A549 (cell line): Measurements from ENCODE around the gene ATG101. TPM values are rescaled to one million over a fixed set of nuclear protein-coding genes. Genes with fewer than 3 reads are reported as not detected.

Source experiments
- ATAC-seq, 2 experiments: fragments of 200-7000 bp in 1 of 2; fragments of >200 bp in 1 of 2; cut with Nextera tagmentation in 1 of 2; cut with Tn5 transposase in 1 of 2; 3 replicates each; pipeline versions ENCODE4 v1.8.0 to v1.9.1; 2018 to 2020; ENCODE audit warnings: mild to moderate bottlenecking in 1 of 2, moderate library complexity in 1 of 2
- CTCF ChIA-PET: fragments of 300-600 bp; sonication (Branson Sonifier 250); formaldehyde crosslinking; extraction: SDS; loops from one replicate; lab custom pipeline; 2021; ENCODE audit warnings: antibody characterized with exemption, inconsistent platforms; lab: Yijun Ruan, JAX
- POLR2A ChIA-PET: fragments of 350-600 bp; formaldehyde crosslinking; extraction: SDS; loops from one replicate; lab custom pipeline; 2021; ENCODE audit warnings: antibody characterized with exemption, inconsistent platforms; lab: Yijun Ruan, JAX
- DNase-seq, 2 experiments: peaks; one replicate each; pipeline versions ENCODE4 v3.0.0 to v3.0.0-alpha.2; 2011 to 2016; ENCODE audit warnings: low read depth in 1 of 2, low spot score in 1 of 2
- FAIRE-seq: peaks from 2 replicates; lab custom pipeline; 2011; peaks lifted over from hg19 to GRCh38; lab: Jason Lieb, UNC
- H3K27ac ChIP-seq, 2 experiments: fragments of >200 bp; sonication (Bioruptor Twin); formaldehyde crosslinking; 3 replicates each; pipeline ENCODE4 v1.5.1; 2016 to 2017
- H3K4me1 ChIP-seq: fragments of >200 bp; sonication (Bioruptor Twin); formaldehyde crosslinking; 3 replicates; pipeline ENCODE4 v1.6.1; 2016
- H3K4me2 ChIP-seq: fragments of >200 bp; sonication (Bioruptor Twin); formaldehyde crosslinking; 3 replicates; pipeline ENCODE4 v1.6.1; 2016
- H3K4me3 ChIP-seq: fragments of >200 bp; sonication (Bioruptor Twin); formaldehyde crosslinking; 3 replicates; pipeline ENCODE4 v1.5.1; 2016
- H3K9me3 ChIP-seq: fragments of >200 bp; sonication (Bioruptor Twin); formaldehyde crosslinking; 3 replicates; pipeline ENCODE4 v1.6.1; 2016
- ATOH8 ChIP-seq: fragments of 250-450 bp; sonication (Bioruptor Pico); IDR thresholded peaks from 2 replicates; pipeline ENCODE4 v1.5.0; 2020; ENCODE audit warnings: low read depth, mild to moderate bottlenecking, moderate library complexity
- BHLHE40 ChIP-seq: IDR thresholded peaks from 2 replicates; pipeline ENCODE4 v1.6.1; 2012; ENCODE audit warnings: low read depth, low read length, inconsistent platforms
- CHD4 ChIP-seq: fragments of 200-600 bp; sonication (generic); IDR thresholded peaks from 2 replicates; pipeline ENCODE4 v1.6.1; 2016; ENCODE audit warnings: antibody characterized with exemption, mild to moderate bottlenecking, borderline replicate concordance
- CTCF ChIP-seq: fragments of >200 bp; sonication (Bioruptor Twin); formaldehyde crosslinking; IDR thresholded peaks from 3 replicates; pipeline ENCODE4 v1.5.1; 2016
- EHF ChIP-seq: fragments of 250-450 bp; sonication (Bioruptor Pico); IDR thresholded peaks from 2 replicates; pipeline ENCODE4 v1.5.0; 2020; ENCODE audit warnings: mild to moderate bottlenecking
- EHMT2 ChIP-seq: fragments of 200-600 bp; sonication (generic); IDR thresholded peaks from 2 replicates; pipeline ENCODE4 v1.6.1; 2016; ENCODE audit warnings: antibody characterized with exemption, low read depth, mild to moderate bottlenecking, moderate library complexity
- ELK1 ChIP-seq: fragments of 150-350 bp; IDR thresholded peaks from 2 replicates; pipeline ENCODE4 v1.6.1; 2014; ENCODE audit warnings: low read depth, mild to moderate bottlenecking, low read length
- EP300 ChIP-seq, 2 experiments: fragments of >200 bp; sonication (Bioruptor Twin); formaldehyde crosslinking; IDR thresholded peaks; 2 replicates in 1 of 2; 3 replicates in 1 of 2; pipeline ENCODE4 v1.6.1; 2016 to 2017
- FOXS1 ChIP-seq: fragments of 250-450 bp; sonication (Bioruptor Pico); IDR thresholded peaks from 2 replicates; pipeline ENCODE4 v1.5.0; 2020; ENCODE audit warnings: mild to moderate bottlenecking, moderate library complexity
- HOXB13 ChIP-seq: fragments of 250-450 bp; sonication (Bioruptor Pico); IDR thresholded peaks from 2 replicates; pipeline ENCODE4 v1.5.0; 2020; ENCODE audit warnings: low read depth, mild to moderate bottlenecking, moderate library complexity
- HOXB5 ChIP-seq: fragments of 250-450 bp; sonication (Bioruptor Pico); IDR thresholded peaks from 2 replicates; pipeline ENCODE4 v1.5.0; 2020; ENCODE audit warnings: mild to moderate bottlenecking, moderate library complexity
- JUN ChIP-seq, 2 experiments: fragments of >200 bp; sonication (Bioruptor Twin); formaldehyde crosslinking; IDR thresholded peaks; 2 replicates in 1 of 2; 3 replicates in 1 of 2; pipeline ENCODE4 v1.6.1; 2016 to 2017
- KDM5A ChIP-seq: fragments of 200-600 bp; sonication (generic); IDR thresholded peaks from 2 replicates; pipeline ENCODE4 v1.6.1; 2016; ENCODE audit warnings: antibody characterized with exemption, mild to moderate bottlenecking
- MAFK ChIP-seq: fragments of 450-650 bp; IDR thresholded peaks from 2 replicates; pipeline ENCODE4 v1.6.1; 2014; ENCODE audit not compliant: partially characterized antibody
- NFE2L2 ChIP-seq: fragments of 150-350 bp; conservative IDR thresholded peaks from 2 replicates; pipeline ENCODE4 v1.6.1; 2014; ENCODE audit warnings: low read length
- NPAS2 ChIP-seq: fragments of 250-450 bp; sonication (Bioruptor Pico); IDR thresholded peaks from 2 replicates; pipeline ENCODE4 v1.8.0; 2022; ENCODE audit warnings: mild to moderate bottlenecking, moderate library complexity, borderline replicate concordance
- NR3C1 ChIP-seq: fragments of >200 bp; sonication (Bioruptor Twin); formaldehyde crosslinking; IDR thresholded peaks from 3 replicates; pipeline ENCODE4 v1.6.1; 2017
- PHF8 ChIP-seq: fragments of 200-600 bp; sonication (generic); IDR thresholded peaks from 2 replicates; pipeline ENCODE4 v1.6.1; 2016; ENCODE audit warnings: low read depth, mild to moderate bottlenecking, antibody characterized with exemption, moderate library complexity, borderline replicate concordance
- POLR2AphosphoS2 ChIP-seq: conservative IDR thresholded peaks from 2 replicates; pipeline ENCODE4 v1.6.1; 2012; ENCODE audit warnings: low read length, improper control_type of control experiment, inconsistent platforms
- RAD21 ChIP-seq, 2 experiments: fragments of >200 bp in 1 of 2; sonication (Bioruptor Twin) in 1 of 2; formaldehyde crosslinking in 1 of 2; IDR thresholded peaks in 1 of 2; conservative IDR thresholded peaks in 1 of 2; 2 replicates in 1 of 2; 3 replicates in 1 of 2; pipeline ENCODE4 v1.6.1; 2012 to 2018; ENCODE audit warnings: inconsistent platforms in 1 of 2
- RARB ChIP-seq: fragments of 250-450 bp; sonication (Bioruptor Pico); IDR thresholded peaks from 2 replicates; pipeline ENCODE4 v1.8.0; 2021; ENCODE audit warnings: mild to moderate bottlenecking, moderate library complexity
- REST ChIP-seq: fragments of 200-600 bp; sonication (generic); IDR thresholded peaks from 2 replicates; pipeline ENCODE4 v1.6.1; 2016; ENCODE audit warnings: antibody characterized with exemption, mild to moderate bottlenecking, moderate library complexity
- TFCP2L1 ChIP-seq: fragments of 250-450 bp; sonication (Bioruptor Pico); IDR thresholded peaks from 2 replicates; pipeline ENCODE4 v1.5.0; 2021; ENCODE audit warnings: mild to moderate bottlenecking
- USF2 ChIP-seq: fragments of 450-650 bp; IDR thresholded peaks from 2 replicates; pipeline ENCODE4 v1.6.1; 2014; ENCODE audit warnings: antibody characterized with exemption
- WGBS: methylation state at CpG from one replicate; pipeline ENCODE4 v1.1.6; 2017; ENCODE audit errors: missing lambda C conversion rate; 5-methylcytosine and 5-hydroxymethylcytosine counted together
- polyA plus RNA-seq, 4 experiments: library from polyadenylated mRNA; depleted of rRNA in 3 of 4; stranded (reverse); fragments of >200 nt; fragmentation: RNase III in 1 of 4; extraction: RNeasy Plus Mini Kit Qiagen cat#74134 plus additional on column Dnase treatment in 1 of 4; gene quantifications; 2 replicates in 3 of 4; 3 replicates in 1 of 4; pipeline ENCODE4 v1.2.3, GENCODE V29; 2011 to 2017

Gene ATG101
- polyA plus RNA-seq, 2 of the 4 experiments (the other 2 are of a cell fraction), result 87.9 to 141 TPM

GRCh38 chr12:52023976-52024688, 45.6 kb upstream of the ATG101 start:
- Histone ChIP-seq H3K27ac (peak overlapping the region; percentile 83 to 93), H3K4me3 (peak overlapping the region; percentile 71), H3K4me2 (peak overlapping the region; percentile 88), H3K9me3 (no peaks in the 10 kb centered on the region), H3K4me1 (peaks cover 25% of the 10 kb centered on the region)
- CTCF ChIA-PET, result interaction anchor here (0.6 to 41.8 kb wide), 23 partner anchors 8 to 860 kb away, joined by 3 to 1730 read pairs (median 5); partner anchors contain the start of genes ATG101, NR4A1, SMIM41 and TAMALIN
- 21% methylated on average over 20 of the region's 20 CpGs for WGBS
- TF ChIP-seq TFCP2L1 (CRISPR knock-in tag), result no peak
- 0 out of 3 replicates have a peak, but pooled peaks have one; percentile 14 for TF ChIP-seq CTCF
- no peak for TF ChIP-seq NR3C1
- TF ChIP-seq ELK1, result no peak
- TF ChIP-seq HOXB5 (CRISPR knock-in tag), result no peak
- peak; percentile 51; the same call in 1 of the 2 replicates for TF ChIP-seq KDM5A
- no peak for TF ChIP-seq USF2
- TF ChIP-seq MAFK, result no peak
- no peak for TF ChIP-seq CHD4
- no peak for TF ChIP-seq NFE2L2
- peak; percentile 1; a peak in 3 of 6 replicates for ATAC-seq
- POLR2A ChIA-PET, result interaction anchor here (0.9 to 2.1 kb wide), 5 partner anchors 8 to 46 kb away, joined by 4 to 16 read pairs (median 8); partner anchors contain the start of genes ATG101, NR4A1 and TAMALIN
- no peak for FAIRE-seq
- DNase-seq, result no peak

- ATAC-seq, result no peak
- H3K27ac ChIP-seq, result peak overlapping the region; percentile 63 to 80; a peak in 4 of 6 replicates
- ChIA-PET CTCF (interaction anchor here (0.7 to 41.8 kb wide), 43 partner anchors 8 to 920 kb away, joined by 3 to 1730 read pairs (median 4); partner anchors contain the start of genes ANKRD33, ATG101, NR4A1 and SMIM41), POLR2A (interaction anchor here (0.9 to 1.6 kb wide), 4 partner anchors 26 to 855 kb away, joined by 3 to 18 read pairs (median 8); partner anchors contain the start of genes ATG101 and NR4A1)
- no peak for DNase-seq
- no peaks in the 10 kb centered on the region for H3K9me3 ChIP-seq
- 87% methylated on average over 15 of the region's 15 CpGs for WGBS
- no peak overlapping the region for H3K4me3 ChIP-seq
- peak overlapping the region; percentile 68; the same call in 2 of the 3 replicates for H3K4me2 ChIP-seq
- H3K4me1 ChIP-seq, result peaks cover 24% of the 10 kb centered on the region
- FAIRE-seq, result no peak
- TF ChIP-seq PHF8 (no peak), BHLHE40 (no peak), EHMT2 (no peak), REST (no peak), JUN (IDR thresholded peaks at IDR 0.05) (no peak), ATOH8 (CRISPR knock-in tag) (no peak), HOXB13 (CRISPR knock-in tag) (no peak), ELK1 (no peak), EP300 (IDR thresholded peaks at IDR 0.05) (no peak), EHF (CRISPR knock-in tag) (no peak), RAD21 (conservative IDR thresholded peaks at IDR 0.05 in 1 of 2, IDR thresholded peaks at IDR 0.05 in 1 of 2) (no peak), USF2 (no peak), RARB (CRISPR knock-in tag) (no peak), MAFK (no peak), NPAS2 (CRISPR knock-in tag) (no peak), FOXS1 (no peak), POLR2AphosphoS2 (no peak)
Observed at GRCh38 chr12:52024845-52025230, 44.9 kb upstream of the ATG101 start.
